HEK293 (cell line): ENCODE results near the gene FAM89A.

Source experiments
- CTCF ChIA-PET: fragments of 350-600 bp; formaldehyde crosslinking; extraction: SDS; loops from one replicate; lab custom pipeline; 2021; ENCODE audit warnings: antibody characterized with exemption; lab: Yijun Ruan, JAX
- POLR2A ChIA-PET: fragments of 300-600 bp; formaldehyde crosslinking; extraction: SDS; loops from one replicate; lab custom pipeline; 2020; ENCODE audit warnings: antibody characterized with exemption, inconsistent platforms; lab: Yijun Ruan, JAX
- H3K27ac ChIP-seq: fragments of 200-500 bp; sonication (Bioruptor generic); 2 replicates; pipeline ENCODE4 v1.5.1; 2014; ENCODE audit warnings: low read depth, low read length, control low read depth, inconsistent platforms; ENCODE audit errors: extremely low read depth
- H3K36me3 ChIP-seq, 2 experiments: fragments of 200-500 bp in 1 of 2; sonication (Bioruptor generic) in 1 of 2; 1 replicate in 1 of 2; 2 replicates in 1 of 2; pipeline ENCODE4 v1.5.1; 2014 to 2017; ENCODE audit warnings: inconsistent platforms in 2 of 2, low read length in 2 of 2; ENCODE audit not compliant: control insufficient read depth in 2 of 2, insufficient read depth in 1 of 2
- H3K4me1 ChIP-seq: fragments of 200-500 bp; sonication (Bioruptor generic); 2 replicates; pipeline ENCODE4 v1.5.1; 2014; ENCODE audit warnings: mild to moderate bottlenecking, low read length, inconsistent platforms; ENCODE audit not compliant: control insufficient read depth, insufficient read depth
- H3K4me3 ChIP-seq: 2 replicates; pipeline ENCODE4 v1.5.1; 2011; ENCODE audit warnings: low read depth, mild to moderate bottlenecking, control low read depth, low read length, moderate library complexity
- H3K9me3 ChIP-seq: fragments of 200-500 bp; sonication (Bioruptor generic); 2 replicates; pipeline ENCODE4 v1.5.1; 2014; ENCODE audit warnings: low read depth, low read length, inconsistent platforms; ENCODE audit not compliant: control insufficient read depth, insufficient read depth
- AEBP2 ChIP-seq: fragments of 450-650 bp; formaldehyde crosslinking; IDR thresholded peaks from 2 replicates; pipeline ENCODE4 v1.5.1; 2016; ENCODE audit warnings: missing biosample characterization, missing genetic modification characterization, borderline replicate concordance
- EGR2 ChIP-seq: fragments of 450-650 bp; formaldehyde crosslinking; IDR thresholded peaks from 2 replicates; pipeline ENCODE4 v1.5.1; 2016; ENCODE audit warnings: low read depth, missing biosample characterization, missing genetic modification characterization
- KLF10 ChIP-seq: fragments of 450-650 bp; IDR thresholded peaks from 2 replicates; pipeline ENCODE4 v1.5.1; 2018; ENCODE audit warnings: missing biosample characterization, mild to moderate bottlenecking, missing genetic modification characterization
- RBAK ChIP-seq: fragments of 450-650 bp; formaldehyde crosslinking; IDR thresholded peaks from 2 replicates; pipeline ENCODE4 v1.5.1; 2016; ENCODE audit warnings: missing biosample characterization, missing genetic modification characterization
- ZBTB11 ChIP-seq: fragments of 450-650 bp; formaldehyde crosslinking; conservative IDR thresholded peaks from 2 replicates; pipeline ENCODE4 v1.5.1; 2016; ENCODE audit warnings: low read depth, missing biosample characterization, missing genetic modification characterization
- ZFHX2 ChIP-seq: fragments of 450-650 bp; formaldehyde crosslinking; conservative IDR thresholded peaks from 2 replicates; pipeline ENCODE4 v1.5.1; 2016; ENCODE audit warnings: missing biosample characterization, missing genetic modification characterization
- ZFP41 ChIP-seq: fragments of 450-650 bp; formaldehyde crosslinking; IDR thresholded peaks from 2 replicates; pipeline ENCODE4 v1.5.1; 2016; ENCODE audit warnings: missing biosample characterization, missing genetic modification characterization, borderline replicate concordance
- ZIC2 ChIP-seq: fragments of 450-650 bp; formaldehyde crosslinking; IDR thresholded peaks from 2 replicates; pipeline ENCODE4 v1.5.1; 2016; ENCODE audit warnings: missing biosample characterization, missing genetic modification characterization
- ZNF146 ChIP-seq: fragments of 450-650 bp; formaldehyde crosslinking; IDR thresholded peaks from 2 replicates; pipeline ENCODE4 v1.5.1; 2016; ENCODE audit warnings: missing biosample characterization, missing genetic modification characterization
- ZNF148 ChIP-seq: fragments of 450-650 bp; formaldehyde crosslinking; IDR thresholded peaks from 2 replicates; pipeline ENCODE4 v1.5.0; 2017; ENCODE audit warnings: missing biosample characterization, missing genetic modification characterization, borderline replicate concordance
- ZNF2 ChIP-seq: fragments of 450-650 bp; formaldehyde crosslinking; IDR thresholded peaks from 2 replicates; pipeline ENCODE4 v1.5.1; 2016; ENCODE audit warnings: missing biosample characterization, missing genetic modification characterization
- ZNF280C ChIP-seq: fragments of 450-650 bp; formaldehyde crosslinking; IDR thresholded peaks from 2 replicates; pipeline ENCODE4 v1.5.1; 2016; ENCODE audit warnings: missing biosample characterization, missing genetic modification characterization
- ZNF548 ChIP-seq: fragments of 450-650 bp; formaldehyde crosslinking; IDR thresholded peaks from 2 replicates; pipeline ENCODE4 v1.5.1; 2016; ENCODE audit warnings: missing biosample characterization, missing genetic modification characterization
- ZNF600 ChIP-seq: fragments of 450-650 bp; formaldehyde crosslinking; IDR thresholded peaks from 2 replicates; pipeline ENCODE4 v1.5.1; 2016; ENCODE audit warnings: missing biosample characterization, missing genetic modification characterization
- ZNF629 ChIP-seq: fragments of 450-650 bp; formaldehyde crosslinking; IDR thresholded peaks from 2 replicates; pipeline ENCODE4 v1.5.1; 2017; ENCODE audit warnings: missing biosample characterization, missing genetic modification characterization
- ZNF792 ChIP-seq: fragments of 450-650 bp; formaldehyde crosslinking; IDR thresholded peaks from 2 replicates; pipeline ENCODE4 v1.5.1; 2016; ENCODE audit warnings: missing biosample characterization, missing genetic modification characterization
- ZNF837 ChIP-seq: fragments of 450-650 bp; formaldehyde crosslinking; IDR thresholded peaks from 2 replicates; pipeline ENCODE4 v1.5.1; 2016; ENCODE audit warnings: missing biosample characterization, missing genetic modification characterization
- ZSCAN5A ChIP-seq: fragments of 450-650 bp; formaldehyde crosslinking; IDR thresholded peaks from 2 replicates; pipeline ENCODE4 v1.5.1; 2016; ENCODE audit warnings: missing biosample characterization, missing genetic modification characterization

Gene FAM89A

GRCh38 chr1:231027136-231027925, 12.7 kb downstream of the FAM89A start:
- no peak overlapping the region for H3K27ac ChIP-seq
- POLR2A ChIA-PET, result no interaction called here
- H3K36me3 ChIP-seq, result peaks cover 0 to 16% of the 10 kb centered on the region in 2 experiments; a peak in 1 of 3 replicates
- CTCF ChIA-PET, result interaction anchor here (0.6 kb wide), 1 partner anchor 43 kb away, joined by 5 read pairs; no protein-coding TSS in a partner anchor
- peak; percentile 67 for TF ChIP-seq EGR2 (tag by site-specific recombination)
- no peak for TF ChIP-seq ZNF548 (tag by site-specific recombination)
- TF ChIP-seq ZIC2 (tag by site-specific recombination), result 0 out of 2 replicates have a peak, but pooled peaks have one; percentile 24
- peak; percentile 82 for TF ChIP-seq ZFHX2 (tag by site-specific recombination)
- 0 out of 2 replicates have a peak, but pooled peaks have one; percentile 35 for TF ChIP-seq ZNF2
- TF ChIP-seq RBAK (tag by site-specific recombination), result no peak
- TF ChIP-seq KLF10 (tag by site-specific recombination), result no peak
- no peak for TF ChIP-seq ZNF148
- no peak for TF ChIP-seq ZNF837
- TF ChIP-seq ZNF280C (tag by site-specific recombination), result no peak
- TF ChIP-seq ZFP41 (tag by site-specific recombination), result no peak
- no peak for TF ChIP-seq AEBP2 (tag by site-specific recombination)
- TF ChIP-seq ZNF792 (tag by site-specific recombination), result no peak
- no peak for TF ChIP-seq ZSCAN5A
- TF ChIP-seq ZBTB11, result no peak
- no peak for TF ChIP-seq ZNF629 (tag by site-specific recombination)
- peak; percentile 86 for TF ChIP-seq ZNF146 (tag by site-specific recombination)
- TF ChIP-seq ZNF600 (tag by site-specific recombination), result peak; percentile 65; the same call in 1 of the 2 replicates
- H3K4me1 ChIP-seq, result no peaks in the 10 kb centered on the region
- H3K9me3 ChIP-seq, result no peaks in the 10 kb centered on the region
- H3K4me3 ChIP-seq, result no peak overlapping the region
